Stimulated activated naive CD8-positive, alpha-beta T cell treated with anti-CD3 and anti-CD28 coated beads, Interleukin-15, Interleukin-2, amounts not matched to agents 100 ng/mL and 50 ng/mL, for 24 hours (primary cell): ENCODE data around the gene FYN.
"Not testable (repeated sequence)": the region's sequence is repeated elsewhere in the genome, so short reads cannot be mapped to it uniquely, and the experiment has no call there.

ENCODE experiments used
- H3K27ac Mint-ChIP-seq: one replicate; pipeline ENCODE4 v1.8.0; 2021; ENCODE audit warnings: mild to moderate bottlenecking, mixed read lengths
- H3K27me3 Mint-ChIP-seq: one replicate; pipeline ENCODE4 v1.8.0; 2021; ENCODE audit warnings: mixed read lengths
- H3K36me3 Mint-ChIP-seq: one replicate; pipeline ENCODE4 v1.8.0; 2021; ENCODE audit warnings: low read depth, mixed read lengths
- H3K4me1 Mint-ChIP-seq: one replicate; pipeline ENCODE4 v1.8.0; 2021; ENCODE audit warnings: low read depth, mixed read lengths
- H3K4me3 Mint-ChIP-seq: one replicate; pipeline ENCODE4 v1.8.0; 2021; ENCODE audit warnings: mild to moderate bottlenecking, mixed read lengths
- H3K9me3 Mint-ChIP-seq: one replicate; pipeline ENCODE4 v1.8.0; 2021; ENCODE audit warnings: mixed read lengths

The FYN gene

GRCh38 chr6:111894272-111894671 is 21.0 kb upstream of the FYN start:
- Mint-ChIP-seq H3K4me1 (no peaks in the 10 kb centered on the region), H3K27me3 (no peaks in the 10 kb centered on the region), H3K9me3 (no peaks in the 10 kb centered on the region), H3K4me3 (no peak overlapping the region), H3K27ac (no peak overlapping the region), H3K36me3 (no peaks in the 10 kb centered on the region)

- no peaks in the 10 kb centered on the region for H3K4me1 Mint-ChIP-seq
- no peak overlapping the region for H3K4me3 Mint-ChIP-seq
- H3K27me3 Mint-ChIP-seq: no peaks in the 10 kb centered on the region
- H3K9me3 Mint-ChIP-seq: no peaks in the 10 kb centered on the region
- no peaks in the 10 kb centered on the region for H3K36me3 Mint-ChIP-seq
- no peak overlapping the region for H3K27ac Mint-ChIP-seq
These were observed 19.2 kb upstream of the FYN start for GRCh38 chr6:111892431-111892830.

GRCh38 chr6:111890988-111891387 is 17.7 kb upstream of the FYN start:
- no peaks in the 10 kb centered on the region for H3K36me3 Mint-ChIP-seq
- H3K4me1 Mint-ChIP-seq: no peaks in the 10 kb centered on the region
- H3K9me3 Mint-ChIP-seq: no peaks in the 10 kb centered on the region
- H3K4me3 Mint-ChIP-seq: no peak overlapping the region
- H3K27ac Mint-ChIP-seq: no peak overlapping the region
- no peaks in the 10 kb centered on the region for H3K27me3 Mint-ChIP-seq

GRCh38 chr6:111888928-111889695 is 15.9 kb upstream of the FYN start:
- Mint-ChIP-seq H3K27ac (no peak overlapping the region), H3K9me3 (peaks cover 5% of the 10 kb centered on the region)

DNA sequence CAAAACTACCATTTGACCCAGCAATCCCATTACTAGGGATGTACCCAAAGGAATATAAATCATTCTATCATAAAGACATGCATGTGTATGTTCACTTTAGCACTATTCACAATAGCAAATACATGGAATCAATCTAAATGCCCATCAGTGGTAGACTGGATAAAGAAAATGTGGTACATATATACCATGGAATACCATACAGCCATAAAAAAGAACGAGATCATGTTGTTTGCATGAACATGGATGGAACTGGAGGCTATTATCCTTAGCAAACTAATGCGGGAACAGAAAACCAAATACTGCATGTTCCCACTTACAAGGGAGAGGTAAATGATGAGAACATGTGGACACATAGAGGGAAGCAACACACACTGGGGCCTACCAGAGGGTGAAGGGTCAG is 13.5 kb upstream of the FYN start:
- not testable (repeated sequence) for H3K36me3 Mint-ChIP-seq, H3K4me1 Mint-ChIP-seq, H3K27ac Mint-ChIP-seq, H3K4me3 Mint-ChIP-seq, H3K27me3 Mint-ChIP-seq, H3K9me3 Mint-ChIP-seq

More at GRCh38 chr6:111888928-111889695, 15.9 kb upstream of the FYN start:
- no peak overlapping the region for H3K4me3 Mint-ChIP-seq
- no peaks in the 10 kb centered on the region for H3K27me3 Mint-ChIP-seq
- H3K36me3 Mint-ChIP-seq: no peaks in the 10 kb centered on the region
- H3K4me1 Mint-ChIP-seq: no peaks in the 10 kb centered on the region

GRCh38 chr6:111885373-111886027 is 12.2 kb upstream of the FYN start:
- H3K27ac Mint-ChIP-seq: no peak overlapping the region
- H3K27me3 Mint-ChIP-seq: no peaks in the 10 kb centered on the region
- no peaks in the 10 kb centered on the region for H3K4me1 Mint-ChIP-seq
- H3K9me3 Mint-ChIP-seq: peaks cover 14% of the 10 kb centered on the region
- no peak overlapping the region for H3K4me3 Mint-ChIP-seq
- no peaks in the 10 kb centered on the region for H3K36me3 Mint-ChIP-seq

DNA sequence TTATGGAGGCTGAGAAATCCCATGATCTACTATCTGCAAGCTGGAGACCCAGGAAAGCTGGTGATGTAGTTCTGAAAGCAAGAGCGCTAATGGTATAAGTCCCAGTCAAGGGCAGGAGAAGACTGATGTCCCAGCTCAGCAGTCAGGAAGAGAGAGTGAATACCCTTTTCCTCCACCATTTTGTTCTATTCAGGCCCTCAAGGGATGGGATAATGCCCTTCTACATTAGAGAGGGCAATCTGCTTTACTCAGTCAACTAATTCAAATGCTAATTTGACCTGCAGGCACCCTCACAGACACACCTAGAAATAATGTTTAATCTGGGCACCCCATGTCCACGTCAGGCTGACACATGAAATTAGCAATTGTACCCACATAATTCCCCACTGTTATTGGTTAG is 10.8 kb upstream of the FYN start:
- Mint-ChIP-seq H3K4me1 (no peaks in the 10 kb centered on the region), H3K4me3 (no peak overlapping the region), H3K27ac (no peak overlapping the region), H3K9me3 (peaks cover 19% of the 10 kb centered on the region), H3K36me3 (no peaks in the 10 kb centered on the region), H3K27me3 (no peaks in the 10 kb centered on the region)

DNA sequence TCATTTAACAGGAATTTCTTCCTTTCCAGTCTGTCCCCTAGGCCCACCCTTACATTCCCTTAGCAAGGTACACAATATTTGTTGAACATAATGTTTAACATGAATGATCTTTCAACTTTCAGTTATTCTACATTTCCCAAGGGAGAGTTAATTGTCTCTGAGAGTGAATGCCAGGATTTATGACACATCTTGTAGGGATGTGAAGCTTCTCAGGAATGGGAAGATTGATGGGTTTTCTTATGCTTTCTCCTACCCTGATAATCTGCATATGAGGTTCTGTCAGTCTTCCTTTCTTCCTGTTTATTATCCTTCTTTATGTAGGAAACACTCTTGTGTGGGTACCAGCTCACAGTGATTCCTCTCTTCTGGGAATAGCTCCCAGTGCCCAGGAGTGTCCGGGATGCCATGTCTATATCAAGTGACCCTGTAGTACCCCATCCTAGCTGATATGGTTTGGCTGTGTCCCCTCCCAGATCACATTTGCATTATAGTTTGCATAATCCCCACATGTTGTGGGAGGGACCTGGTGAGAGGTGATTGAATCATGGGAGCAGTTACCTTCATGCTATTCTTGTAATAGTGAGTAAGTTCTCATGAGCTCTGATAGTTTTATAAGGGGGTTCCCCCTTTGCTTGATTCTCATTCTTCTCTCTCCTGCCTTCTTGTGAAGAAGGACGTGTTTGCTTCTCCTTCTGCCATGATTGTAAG is 7.1 kb upstream of the FYN start:
- H3K27ac Mint-ChIP-seq: no peak overlapping the region

GRCh38 chr6:111875741-111876140 is 2.5 kb upstream of the FYN start:
- Mint-ChIP-seq H3K36me3 (peaks cover 13% of the 10 kb centered on the region), H3K27ac (no peak overlapping the region), H3K9me3 (peaks cover 8% of the 10 kb centered on the region), H3K4me3 (no peak overlapping the region), H3K4me1 (peaks cover 24% of the 10 kb centered on the region), H3K27me3 (no peaks in the 10 kb centered on the region)

More for the DNA sequence above, 7.1 kb upstream of the FYN start:
- Mint-ChIP-seq H3K27me3 (no peaks in the 10 kb centered on the region), H3K4me1 (peaks cover 6% of the 10 kb centered on the region), H3K36me3 (no peaks in the 10 kb centered on the region), H3K4me3 (no peak overlapping the region), H3K9me3 (peaks cover 15% of the 10 kb centered on the region)

- Mint-ChIP-seq H3K27ac (peak overlapping the region; percentile 99), H3K4me1 (peaks cover 41% of the 10 kb centered on the region)
These were observed 768 bp upstream of the FYN start for GRCh38 chr6:111874025-111874415.

GRCh38 chr6:111872401-111873177 is 663 bp downstream of the FYN start:
- Mint-ChIP-seq H3K4me3 (peak overlapping the region; percentile 84), H3K36me3 (peaks cover 45% of the 10 kb centered on the region), H3K4me1 (peaks cover 55% of the 10 kb centered on the region), H3K27me3 (no peaks in the 10 kb centered on the region), H3K27ac (peak overlapping the region; percentile 98), H3K9me3 (no peaks in the 10 kb centered on the region)

More at GRCh38 chr6:111874025-111874415, 768 bp upstream of the FYN start:
- H3K36me3 Mint-ChIP-seq: peaks cover 30% of the 10 kb centered on the region
- no peaks in the 10 kb centered on the region for H3K27me3 Mint-ChIP-seq
- peak overlapping the region; percentile 97 for H3K4me3 Mint-ChIP-seq
- H3K9me3 Mint-ChIP-seq: no peaks in the 10 kb centered on the region

GRCh38 chr6:111871725-111872400 is 1.4 kb downstream of the FYN start:
- Mint-ChIP-seq H3K27ac (peak overlapping the region; percentile 98), H3K9me3 (no peaks in the 10 kb centered on the region), H3K4me1 (peaks cover 62% of the 10 kb centered on the region), H3K4me3 (peak overlapping the region; percentile 84), H3K27me3 (no peaks in the 10 kb centered on the region), H3K36me3 (peaks cover 51% of the 10 kb centered on the region)

- H3K9me3 Mint-ChIP-seq: no peaks in the 10 kb centered on the region
- H3K27me3 Mint-ChIP-seq: no peaks in the 10 kb centered on the region
- H3K4me3 Mint-ChIP-seq: peak overlapping the region; percentile 84
- peaks cover 55% of the 10 kb centered on the region for H3K36me3 Mint-ChIP-seq
- H3K4me1 Mint-ChIP-seq: peaks cover 69% of the 10 kb centered on the region
- H3K27ac Mint-ChIP-seq: peak overlapping the region; percentile 98
These were observed 2.0 kb downstream of the FYN start for GRCh38 chr6:111871207-111871606.

- Mint-ChIP-seq H3K36me3 (peaks cover 60% of the 10 kb centered on the region), H3K4me1 (peaks cover 72% of the 10 kb centered on the region), H3K4me3 (peak overlapping the region; percentile 84), H3K27ac (peak overlapping the region; percentile 98), H3K27me3 (no peaks in the 10 kb centered on the region), H3K9me3 (no peaks in the 10 kb centered on the region)
These were observed 2.5 kb downstream of the FYN start for GRCh38 chr6:111870742-111871064.
